Neuronal stem cell (in vitro differentiated cells): Measurements from ENCODE around the gene TMEM231.

ENCODE experiments used
- DNase-seq: peaks from one replicate; pipeline ENCODE4 v3.0.0-alpha.2; 2013; ENCODE audit warnings: low spot score
- H2AFZ ChIP-seq: one replicate; pipeline ENCODE4 v1.6.1; 2013; ENCODE audit warnings: mild to moderate bottlenecking, low read length, inconsistent platforms
- H2AK5ac ChIP-seq: 2 replicates; pipeline ENCODE4 v1.6.1; 2013; ENCODE audit warnings: low read depth, mild to moderate bottlenecking, inconsistent platforms, low read length, moderate library complexity, mixed read lengths
- H2BK120ac ChIP-seq: 2 replicates; pipeline ENCODE4 v1.6.1; 2013; ENCODE audit warnings: low read depth, mild to moderate bottlenecking, inconsistent platforms, low read length, moderate library complexity, mixed read lengths
- H2BK12ac ChIP-seq: one replicate; pipeline ENCODE4 v1.6.1; 2013; ENCODE audit warnings: low read length, inconsistent platforms
- H2BK15ac ChIP-seq: 2 replicates; pipeline ENCODE4 v1.6.1; 2013; ENCODE audit warnings: mild to moderate bottlenecking, low read length, inconsistent platforms, mixed read lengths
- H2BK5ac ChIP-seq: one replicate; pipeline ENCODE4 v1.6.1; 2013; ENCODE audit warnings: inconsistent platforms, mild to moderate bottlenecking, low read length, moderate library complexity
- H3K14ac ChIP-seq: one replicate; pipeline ENCODE4 v1.6.1; 2013; ENCODE audit warnings: low read length, inconsistent platforms
- H3K18ac ChIP-seq: 2 replicates; pipeline ENCODE4 v1.6.1; 2013; ENCODE audit warnings: low read length, inconsistent platforms
- H3K23ac ChIP-seq: 2 replicates; pipeline ENCODE4 v1.6.1; 2013; ENCODE audit warnings: low read depth, mild to moderate bottlenecking, mixed read lengths, low read length, inconsistent platforms; ENCODE audit not compliant: poor library complexity
- H3K27ac ChIP-seq: replicated peaks from 3 replicates; pipeline ENCODE4 v1.5.1; 2013; ENCODE audit warnings: low read length, inconsistent platforms
- H3K27me3 ChIP-seq, 3 experiments: 2 replicates each; pipeline ENCODE4 v1.6.1; 2013; ENCODE audit warnings: low read length in 3 of 3, mild to moderate bottlenecking in 2 of 3, inconsistent platforms in 1 of 3, low read depth in 1 of 3, mixed read lengths in 1 of 3, moderate library complexity in 1 of 3; ENCODE audit not compliant: control insufficient read depth in 3 of 3, insufficient read depth in 3 of 3
- H3K36me3 ChIP-seq, 2 donors: replicated peaks in 1 of 2; 2 replicates each; pipeline ENCODE4 v1.6.1; 2013; ENCODE audit warnings: low read length in 2 of 2; ENCODE audit not compliant: control insufficient read depth in 2 of 2, insufficient read depth in 2 of 2
- H3K4ac ChIP-seq: 2 replicates; pipeline ENCODE4 v1.6.1; 2013; ENCODE audit warnings: inconsistent platforms, mild to moderate bottlenecking, low read length, moderate library complexity
- H3K4me1 ChIP-seq, 2 donors: 1 replicate in 1 of 2; 2 replicates in 1 of 2; pipeline ENCODE4 v1.6.1; 2013; ENCODE audit warnings: low read length in 2 of 2, low read depth in 1 of 2; ENCODE audit not compliant: control insufficient read depth in 2 of 2, insufficient read depth in 1 of 2
- H3K4me2 ChIP-seq: one replicate; pipeline ENCODE4 v1.6.1; 2013; ENCODE audit warnings: mild to moderate bottlenecking, low read length, inconsistent platforms; ENCODE audit not compliant: insufficient read depth, poor library complexity, severe bottlenecking
- H3K4me3 ChIP-seq, 2 donors: 2 replicates each; pipeline ENCODE4 v1.5.1; 2013; ENCODE audit warnings: low read length in 2 of 2, mild to moderate bottlenecking in 2 of 2, inconsistent platforms in 1 of 2, moderate library complexity in 1 of 2
- H3K79me1 ChIP-seq: one replicate; pipeline ENCODE4 v1.6.1; 2013; ENCODE audit warnings: low read depth, mild to moderate bottlenecking, inconsistent platforms, low read length, moderate library complexity
- H3K9ac ChIP-seq: one replicate; pipeline ENCODE4 v1.6.1; 2013; ENCODE audit warnings: mild to moderate bottlenecking, low read depth, low read length, inconsistent platforms; ENCODE audit not compliant: poor library complexity
- H3K9me3 ChIP-seq, 2 donors: replicated peaks in 1 of 2; 2 replicates each; pipeline versions ENCODE3 to v1.6.1; 2013; ENCODE audit warnings: low read length in 2 of 2, mild to moderate bottlenecking in 2 of 2, inconsistent platforms in 1 of 2, low read depth in 1 of 2, mixed read lengths in 1 of 2, moderate library complexity in 1 of 2; ENCODE audit not compliant: control insufficient read depth in 2 of 2, insufficient read depth in 1 of 2
- H4K8ac ChIP-seq: one replicate; pipeline ENCODE4 v1.6.1; 2013; ENCODE audit warnings: low read depth, mild to moderate bottlenecking, inconsistent platforms, low read length, moderate library complexity
- H4K91ac ChIP-seq: one replicate; pipeline ENCODE4 v1.6.1; 2013; ENCODE audit warnings: low read length, low read depth, mild to moderate bottlenecking, inconsistent platforms; ENCODE audit not compliant: poor library complexity
- WGBS, 2 donors: extraction: QIAGEN DNeasy Blood & Tissue Kit; methylation state at CpG; one replicate each; pipeline ENCODE4 v1.1.7; 2013; ENCODE audit warnings: missing lambda C conversion rate in 2 of 2, mixed read lengths in 1 of 2; ENCODE audit not compliant: insufficient read length in 2 of 2, insufficient replicate concordance in 1 of 2; ENCODE audit errors: extremely low coverage in 2 of 2; 5-methylcytosine and 5-hydroxymethylcytosine counted together

TMEM231 gene

DNA sequence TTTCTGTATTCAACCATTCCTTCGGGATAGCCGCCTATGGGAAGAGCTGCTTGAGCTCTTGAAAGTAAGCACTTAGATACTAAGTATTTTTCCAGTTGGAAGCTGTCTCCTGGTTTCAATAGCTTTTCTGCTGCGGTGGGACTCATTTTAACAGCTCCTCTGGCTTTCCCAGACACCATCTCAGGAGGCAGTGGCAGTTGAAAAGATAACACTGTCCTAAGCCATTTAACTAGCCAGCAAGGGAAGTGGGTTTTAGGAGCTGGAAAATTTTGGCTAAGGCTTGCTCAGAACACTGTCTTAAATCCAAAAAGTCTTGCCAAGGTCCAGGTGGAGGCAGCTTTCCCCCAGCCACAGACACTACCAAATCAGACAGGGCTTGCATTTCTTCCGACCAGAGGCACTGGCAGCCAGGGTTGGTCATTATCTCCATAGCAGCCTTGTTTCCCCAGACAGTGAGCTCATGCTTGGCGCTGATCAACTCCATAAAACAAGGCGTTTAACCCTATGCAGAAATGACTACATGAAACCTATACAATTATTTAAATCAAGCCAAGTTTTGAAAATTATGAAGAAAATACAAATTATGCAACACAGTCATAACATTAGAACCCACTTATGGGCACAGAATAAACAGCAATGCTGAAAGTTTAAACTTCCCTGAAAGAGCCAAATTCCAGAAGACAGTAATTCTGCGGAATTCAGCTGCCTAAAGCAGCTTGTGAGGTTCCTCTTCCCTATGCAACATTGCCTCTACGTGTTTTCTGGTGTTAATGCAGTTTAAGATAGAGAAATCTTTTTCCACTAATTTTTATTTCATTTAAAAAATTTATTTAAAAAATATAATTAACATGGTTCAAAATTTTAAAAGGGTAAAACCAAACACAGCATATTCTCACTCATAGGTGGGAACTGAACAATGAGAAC lies 35.1 kb upstream of the TMEM231 start:
- Histone ChIP-seq H2AFZ (no peak overlapping the region), H3K27ac (no peak overlapping the region), H3K9ac (no peak overlapping the region), H3K4me3 (no peak overlapping the region), H2BK120ac (no peak overlapping the region), H3K4me2 (no peak overlapping the region), H3K9me3 (no peaks in the 10 kb centered on the region), H3K27me3 (no peaks in the 10 kb centered on the region), H3K14ac (no peak overlapping the region), H2BK5ac (no peak overlapping the region), H3K4me1 (peaks cover 0 to 18% of the 10 kb centered on the region in 2 donors), H3K36me3 (peaks cover 6 to 39% of the 10 kb centered on the region in 2 donors), H3K23ac (no peak overlapping the region), H2AK5ac (no peak overlapping the region), H3K18ac (no peak overlapping the region), H4K91ac (no peak overlapping the region), H4K8ac (no peak overlapping the region), H3K4ac (no peak overlapping the region), H2BK12ac (no peak overlapping the region), H2BK15ac (peak overlapping the region; percentile 30), H3K79me1 (no peaks in the 10 kb centered on the region)
- WGBS, 2 donors: no CpG with 5 or more reads among the region's 8 CpGs
- no peak for DNase-seq

DNA sequence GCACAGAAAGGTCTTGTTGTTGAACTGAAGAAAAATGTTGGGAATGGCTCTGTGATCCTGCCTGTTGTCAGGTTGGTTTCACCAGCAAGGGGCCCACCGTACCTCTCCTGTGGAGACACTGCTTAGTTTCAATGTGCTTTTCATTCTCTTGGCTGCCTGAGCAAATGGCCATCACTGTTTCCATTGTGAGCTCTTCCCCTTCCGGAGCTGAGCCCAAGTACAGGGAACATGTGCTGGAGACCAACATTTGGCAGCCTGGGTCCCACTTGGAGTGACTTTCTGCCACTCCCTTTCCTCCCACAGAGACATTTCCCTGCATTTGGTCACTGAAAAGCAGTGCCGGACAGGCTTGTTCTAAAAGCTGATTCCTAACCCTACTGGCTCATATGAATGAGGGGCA lies 33.3 kb upstream of the TMEM231 start:
- Histone ChIP-seq H3K23ac (no peak overlapping the region), H3K14ac (no peak overlapping the region), H2AK5ac (no peak overlapping the region), H3K18ac (no peak overlapping the region), H3K9ac (no peak overlapping the region), H3K4me3 (no peak overlapping the region), H3K79me1 (no peaks in the 10 kb centered on the region), H4K8ac (no peak overlapping the region), H2BK12ac (no peak overlapping the region), H3K4ac (no peak overlapping the region), H2BK5ac (no peak overlapping the region), H3K36me3 (peaks cover 6 to 38% of the 10 kb centered on the region in 2 donors), H2AFZ (no peak overlapping the region), H2BK15ac (no peak overlapping the region), H3K4me2 (no peak overlapping the region), H3K27ac (no peak overlapping the region), H3K4me1 (peaks cover 0 to 16% of the 10 kb centered on the region in 2 donors), H2BK120ac (no peak overlapping the region), H3K9me3 (no peaks in the 10 kb centered on the region), H3K27me3 (no peaks in the 10 kb centered on the region), H4K91ac (no peak overlapping the region)
- WGBS, 2 donors: no CpG with 5 or more reads among the region's 3 CpGs
- DNase-seq: no peak

DNA sequence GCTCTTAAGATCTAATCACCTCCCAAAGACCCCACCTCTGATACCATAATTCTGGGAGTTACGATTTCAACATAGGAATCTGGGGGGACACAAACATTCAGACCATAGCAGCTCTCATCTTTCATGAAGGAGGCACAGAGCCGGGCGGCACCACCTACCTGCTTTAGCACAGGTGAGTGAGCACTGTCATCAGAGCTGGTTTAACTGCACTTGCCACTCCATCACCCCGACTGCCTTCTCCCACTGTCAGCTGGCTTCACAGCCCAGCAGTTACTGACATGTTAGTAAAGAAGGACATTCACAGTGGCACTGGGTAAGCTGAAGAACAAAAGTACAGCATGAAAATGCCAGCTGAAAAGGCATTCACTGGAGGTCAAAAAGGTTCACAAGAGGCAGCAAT lies 32.7 kb upstream of the TMEM231 start:
- H3K4ac ChIP-seq: no peak overlapping the region
- H3K36me3 ChIP-seq: peaks cover 5 to 32% of the 10 kb centered on the region in 2 donors
- no peak overlapping the region for H2BK5ac ChIP-seq
- no peak overlapping the region for H2AFZ ChIP-seq
- H4K8ac ChIP-seq: no peak overlapping the region
- H4K91ac ChIP-seq: no peak overlapping the region
- H2BK15ac ChIP-seq: no peak overlapping the region
- H3K27ac ChIP-seq: no peak overlapping the region
- H3K4me1 ChIP-seq: peaks cover 0 to 12% of the 10 kb centered on the region in 2 donors
- no peak overlapping the region for H2BK12ac ChIP-seq
- DNase-seq: no peak
- no peak overlapping the region for H3K4me2 ChIP-seq
- no peak overlapping the region for H3K23ac ChIP-seq
- no peak overlapping the region for H3K9ac ChIP-seq
- no peak overlapping the region for H2BK120ac ChIP-seq
- H3K27me3 ChIP-seq: no peaks in the 10 kb centered on the region
- no CpG with 5 or more reads among the region's 4 CpGs for WGBS, 2 donors
- H3K18ac ChIP-seq: no peak overlapping the region
- no peak overlapping the region for H3K4me3 ChIP-seq
- no peaks in the 10 kb centered on the region for H3K9me3 ChIP-seq
- no peak overlapping the region for H3K14ac ChIP-seq
- H3K79me1 ChIP-seq: no peaks in the 10 kb centered on the region
- no peak overlapping the region for H2AK5ac ChIP-seq

DNA sequence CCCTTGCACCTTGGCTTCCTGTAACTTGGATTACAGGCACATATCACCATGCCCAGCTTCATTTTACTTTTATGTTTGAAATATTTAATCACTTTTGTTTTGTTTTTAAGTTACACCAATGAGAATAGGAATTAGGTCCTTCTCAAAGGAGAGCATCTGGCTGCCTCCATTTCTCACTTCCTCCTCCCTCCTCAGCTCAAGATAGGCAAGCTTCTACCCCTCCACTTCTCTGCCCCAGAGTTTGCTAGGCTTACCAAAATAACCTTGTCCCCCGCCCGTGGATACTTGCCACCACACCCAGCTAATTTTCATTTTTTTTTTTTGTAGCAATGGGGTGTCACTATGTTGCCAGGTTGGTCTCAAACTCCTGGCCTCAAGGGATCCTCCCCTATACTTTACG lies 28.1 kb upstream of the TMEM231 start:
- no peak overlapping the region for H3K4me2 ChIP-seq
- H3K27ac ChIP-seq: no peak overlapping the region
- no peaks in the 10 kb centered on the region for H3K79me1 ChIP-seq
- no peaks in the 10 kb centered on the region for H3K9me3 ChIP-seq
- H3K36me3 ChIP-seq: peaks cover 7 to 39% of the 10 kb centered on the region in 2 donors
- no peak overlapping the region for H2BK15ac ChIP-seq
- H2BK12ac ChIP-seq: no peak overlapping the region
- no peak overlapping the region for H4K91ac ChIP-seq
- no peak overlapping the region for H3K4ac ChIP-seq
- DNase-seq: no peak
- H3K4me3 ChIP-seq: no peak overlapping the region
- H3K9ac ChIP-seq: no peak overlapping the region
- H3K18ac ChIP-seq: no peak overlapping the region
- H4K8ac ChIP-seq: no peak overlapping the region
- no peak overlapping the region for H3K14ac ChIP-seq
- no peak overlapping the region for H2AFZ ChIP-seq
- H2BK5ac ChIP-seq: no peak overlapping the region
- H2AK5ac ChIP-seq: no peak overlapping the region
- H3K4me1 ChIP-seq: peaks cover 4 to 5% of the 10 kb centered on the region in 2 donors
- no peaks in the 10 kb centered on the region for H3K27me3 ChIP-seq
- H2BK120ac ChIP-seq: no peak overlapping the region
- WGBS, 2 donors: no CpG with 5 or more reads among the region's 3 CpGs
- H3K23ac ChIP-seq: no peak overlapping the region
